Liver (tissue), 9 donors: ENCODE data around the gene TFR2. TPM values are rescaled to one million over a fixed set of nuclear protein-coding genes. Genes with fewer than 3 reads are reported as not detected.

ENCODE experiments used
- DNase-seq: peaks from one replicate; pipeline ENCODE4 v3.0.0-alpha.2; 2017; ENCODE audit warnings: low spot score
- H3K27ac ChIP-seq, 2 donors: one replicate each; pipeline ENCODE4 v1.7.0; 2013; ENCODE audit warnings: inconsistent platforms in 2 of 2, low read length in 2 of 2, control low read depth in 1 of 2, low read depth in 1 of 2, mild to moderate bottlenecking in 1 of 2
- H3K27me3 ChIP-seq, 4 donors: one replicate each; pipeline versions ENCODE4 v1.6.1 to v1.7.0; 2013; ENCODE audit warnings: low read length in 3 of 4, inconsistent platforms in 1 of 4, mild to moderate bottlenecking in 1 of 4, moderate library complexity in 1 of 4; ENCODE audit not compliant: control insufficient read depth in 4 of 4, insufficient read depth in 4 of 4
- H3K36me3 ChIP-seq, 4 donors: one replicate each; pipeline versions ENCODE4 v1.6.1 to v1.7.0; 2013; ENCODE audit warnings: low read length in 3 of 4, mild to moderate bottlenecking in 3 of 4, low read depth in 1 of 4, moderate library complexity in 1 of 4; ENCODE audit not compliant: control insufficient read depth in 4 of 4, insufficient read depth in 3 of 4
- H3K4me1 ChIP-seq, 4 donors: one replicate each; pipeline versions ENCODE4 v1.6.1 to v1.7.0; 2013; ENCODE audit warnings: low read length in 3 of 4, mild to moderate bottlenecking in 3 of 4, moderate library complexity in 1 of 4; ENCODE audit not compliant: control insufficient read depth in 4 of 4, insufficient read depth in 4 of 4
- H3K4me3 ChIP-seq, 3 donors: one replicate each; pipeline versions ENCODE4 v1.6.1 to v1.7.0; 2013; ENCODE audit warnings: low read length in 3 of 3, control low read depth in 1 of 3, low read depth in 1 of 3, mild to moderate bottlenecking in 1 of 3
- H3K9ac ChIP-seq, 2 donors: one replicate each; pipeline ENCODE4 v1.7.0; 2013; ENCODE audit warnings: low read length in 2 of 2, mild to moderate bottlenecking in 2 of 2, moderate library complexity in 2 of 2, control low read depth in 1 of 2, low read depth in 1 of 2
- H3K9me3 ChIP-seq, 4 donors: one replicate each; pipeline versions ENCODE4 v1.6.1 to v1.7.0; 2013; ENCODE audit warnings: low read length in 3 of 4; ENCODE audit not compliant: control insufficient read depth in 4 of 4
- EGR1 ChIP-seq, 2 donors: IDR thresholded peaks; 2 replicates each; pipeline ENCODE4 v1.6.1; 2016 to 2018; ENCODE audit warnings: antibody characterized with exemption in 2 of 2, low read depth in 2 of 2
- FOXA1 ChIP-seq: IDR thresholded peaks from 2 replicates; pipeline ENCODE4 v1.6.1; 2016; ENCODE audit warnings: antibody characterized with exemption
- FOXA2 ChIP-seq: IDR thresholded peaks from 2 replicates; pipeline ENCODE4 v1.6.1; 2016; ENCODE audit warnings: antibody characterized with exemption
- GABPA ChIP-seq, 2 donors: IDR thresholded peaks in 1 of 2; conservative IDR thresholded peaks in 1 of 2; 2 replicates each; pipeline ENCODE4 v1.6.1; 2016; ENCODE audit warnings: antibody characterized with exemption in 2 of 2, mild to moderate bottlenecking in 1 of 2, moderate library complexity in 1 of 2
- HNF4A ChIP-seq, 2 donors: conservative IDR thresholded peaks; 2 replicates each; pipeline ENCODE4 v1.6.1; 2016; ENCODE audit warnings: antibody characterized with exemption in 2 of 2, mild to moderate bottlenecking in 2 of 2
- HNF4G ChIP-seq: IDR thresholded peaks from 2 replicates; pipeline ENCODE4 v1.6.1; 2016; ENCODE audit warnings: antibody characterized with exemption
- JUND ChIP-seq, 2 donors: IDR thresholded peaks; 2 replicates each; pipeline ENCODE4 v1.6.1; 2016; ENCODE audit warnings: antibody characterized with exemption in 2 of 2
- NR2F2 ChIP-seq: IDR thresholded peaks from 2 replicates; pipeline ENCODE4 v1.6.1; 2016; ENCODE audit warnings: antibody characterized with exemption
- RAD21 ChIP-seq, 2 donors: IDR thresholded peaks; 2 replicates each; pipeline ENCODE4 v1.6.1; 2016; ENCODE audit warnings: antibody characterized with exemption in 2 of 2, mild to moderate bottlenecking in 2 of 2
- RXRA ChIP-seq, 2 donors: IDR thresholded peaks; 2 replicates each; pipeline ENCODE4 v1.6.1; 2017 to 2018; ENCODE audit warnings: antibody characterized with exemption in 2 of 2, mild to moderate bottlenecking in 1 of 2
- SP1 ChIP-seq: IDR thresholded peaks from 2 replicates; pipeline ENCODE4 v1.6.1; 2018; ENCODE audit warnings: antibody characterized with exemption, mild to moderate bottlenecking
- TAF1 ChIP-seq: conservative IDR thresholded peaks from 2 replicates; pipeline ENCODE4 v1.6.1; 2016; ENCODE audit warnings: antibody characterized with exemption, mild to moderate bottlenecking
- YY1 ChIP-seq: IDR thresholded peaks from 2 replicates; pipeline ENCODE4 v1.6.1; 2016; ENCODE audit warnings: antibody characterized with exemption, mild to moderate bottlenecking
- WGBS: extraction: QIAGEN DNeasy Blood & Tissue Kit; methylation state at CpG from one replicate; pipeline ENCODE4 v1.1.7; 2013; 5-methylcytosine and 5-hydroxymethylcytosine counted together
- polyA plus RNA-seq, 2 donors: library from polyadenylated mRNA; stranded (reverse) in 1 of 2; unstranded in 1 of 2; fragments of 200-250 nt in 1 of 2; fragments of >200 nt in 1 of 2; fragmentation: Nextera tagmentation in 1 of 2; extraction: Ambion mirVana in 1 of 2; gene quantifications; one replicate each; pipeline versions ENCODE4 v1.2.1 to v1.2.3, GENCODE V29; 2013 to 2015
- total RNA-seq, 2 donors: library from RNA; depleted of rRNA; stranded (reverse); fragments of >200 nt; gene quantifications; one replicate each; pipeline ENCODE4 v1.2.3, GENCODE V29; 2014
- TF ChIP-seq, protein P1 (sequence below): IDR thresholded peaks from 2 replicates; pipeline ENCODE4 v1.6.1; 2016; ENCODE audit warnings: antibody characterized with exemption
- TF ChIP-seq, protein P2 (sequence below): IDR thresholded peaks from 2 replicates; pipeline ENCODE4 v1.6.1; 2016; ENCODE audit warnings: antibody characterized with exemption
- TF ChIP-seq, protein P3 (sequence below): IDR thresholded peaks from 2 replicates; pipeline ENCODE4 v1.6.1; 2016; ENCODE audit warnings: antibody characterized with exemption
- TF ChIP-seq, protein P4 (sequence below): IDR thresholded peaks from 2 replicates; pipeline ENCODE4 v1.6.1; 2016; ENCODE audit warnings: antibody characterized with exemption, mild to moderate bottlenecking
- TF ChIP-seq, protein P5 (sequence below): fragments of 150-350 bp; IDR thresholded peaks from 2 replicates; pipeline ENCODE4 v1.5.1; 2017; ENCODE audit warnings: improper control_type of control experiment, low read depth, low read length; ENCODE audit not compliant: missing input control
- donor health status: healthy.
- donor health status: healthy.
- donor health status: healthy.
- donor health status: healthy.
- donor health status: healthy.

Gene TFR2
- total and polyA plus RNA-seq, 4 donors, result 276 to 663 (median 356) TPM

DNA sequence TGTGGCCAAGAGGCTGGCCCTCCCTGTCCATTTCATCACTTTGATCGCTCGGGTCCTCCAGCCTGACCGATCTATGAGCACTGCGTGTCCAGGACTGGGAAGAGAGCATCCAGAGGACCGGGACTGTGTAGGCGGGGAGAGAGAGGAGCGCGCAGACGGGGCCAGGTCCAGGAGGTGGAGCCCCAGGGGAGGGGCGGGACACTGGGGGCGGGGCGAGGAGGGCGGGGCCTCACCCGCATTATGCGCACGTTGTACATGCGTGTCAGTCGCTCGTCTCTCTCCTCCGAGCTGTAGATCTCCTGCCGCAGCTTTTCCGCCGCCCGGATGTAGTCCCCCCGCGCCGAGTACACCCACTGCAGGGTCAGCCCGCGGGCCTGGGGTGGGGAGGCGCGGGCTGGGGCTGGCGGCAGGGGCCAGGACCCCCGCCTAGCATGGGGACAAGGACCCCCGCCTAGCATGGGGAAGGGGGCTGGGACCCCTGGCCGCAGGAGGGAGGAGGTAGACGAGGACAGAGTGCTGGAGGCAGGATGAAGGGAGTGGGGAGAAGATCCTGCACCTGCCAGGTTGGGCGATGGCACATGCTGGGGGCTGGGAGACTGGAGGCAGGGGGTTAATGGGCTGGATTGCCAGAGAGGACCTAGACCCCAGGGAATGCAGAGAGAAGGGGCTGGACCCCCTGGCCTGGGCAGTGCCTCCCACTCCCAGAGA is 14.7 kb downstream of the TFR2 start:
- Histone ChIP-seq H3K4me1 (peaks cover 2 to 48% (median 37%) of the 10 kb centered on the region in 4 donors), H3K9ac (peak overlapping the region in 1 of 2 donors; percentile 21), H3K9me3 (no peaks in the 10 kb centered on the region), H3K27ac (peak overlapping the region; percentile 85 to 90), H3K36me3 (peaks cover 11 to 33% (median 22%) of the 10 kb centered on the region in 4 donors), H3K27me3 (no peaks in the 10 kb centered on the region), H3K4me3 (no peak overlapping the region)
- peak; percentile 94 for DNase-seq
- WGBS, result 16% methylated on average over 37 of the region's 37 CpGs
- TF ChIP-seq JUND (IDR thresholded peaks at IDR 0.05), result no peak
- peak; percentile 22 to 32 for TF ChIP-seq RAD21 (IDR thresholded peaks at IDR 0.05)
- no peak for TF ChIP-seq FOXA1
- TF ChIP-seq, protein P1, sequence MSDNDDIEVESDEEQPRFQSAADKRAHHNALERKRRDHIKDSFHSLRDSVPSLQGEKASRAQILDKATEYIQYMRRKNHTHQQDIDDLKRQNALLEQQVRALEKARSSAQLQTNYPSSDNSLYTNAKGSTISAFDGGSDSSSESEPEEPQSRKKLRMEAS, result no peak
- TF ChIP-seq YY1, result no peak
- peak in 1 of 2 donors; percentile 63 for TF ChIP-seq HNF4A (conservative IDR thresholded peaks at IDR 0.05)
- TF ChIP-seq HNF4G, result no peak
- peak; percentile 25 for TF ChIP-seq SP1
- no peak for TF ChIP-seq NR2F2
- TF ChIP-seq TAF1, result no peak
- peak in 1 of 2 donors; percentile 31 for TF ChIP-seq RXRA (IDR thresholded peaks at IDR 0.05)
- no peak for TF ChIP-seq GABPA (IDR thresholded peaks at IDR 0.05 in 1 of 2, conservative IDR thresholded peaks at IDR 0.05 in 1 of 2)
- TF ChIP-seq, protein P2, sequence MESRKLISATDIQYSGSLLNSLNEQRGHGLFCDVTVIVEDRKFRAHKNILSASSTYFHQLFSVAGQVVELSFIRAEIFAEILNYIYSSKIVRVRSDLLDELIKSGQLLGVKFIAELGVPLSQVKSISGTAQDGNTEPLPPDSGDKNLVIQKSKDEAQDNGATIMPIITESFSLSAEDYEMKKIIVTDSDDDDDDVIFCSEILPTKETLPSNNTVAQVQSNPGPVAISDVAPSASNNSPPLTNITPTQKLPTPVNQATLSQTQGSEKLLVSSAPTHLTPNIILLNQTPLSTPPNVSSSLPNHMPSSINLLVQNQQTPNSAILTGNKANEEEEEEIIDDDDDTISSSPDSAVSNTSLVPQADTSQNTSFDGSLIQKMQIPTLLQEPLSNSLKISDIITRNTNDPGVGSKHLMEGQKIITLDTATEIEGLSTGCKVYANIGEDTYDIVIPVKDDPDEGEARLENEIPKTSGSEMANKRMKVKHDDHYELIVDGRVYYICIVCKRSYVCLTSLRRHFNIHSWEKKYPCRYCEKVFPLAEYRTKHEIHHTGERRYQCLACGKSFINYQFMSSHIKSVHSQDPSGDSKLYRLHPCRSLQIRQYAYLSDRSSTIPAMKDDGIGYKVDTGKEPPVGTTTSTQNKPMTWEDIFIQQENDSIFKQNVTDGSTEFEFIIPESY, result no peak
- TF ChIP-seq, protein P3, sequence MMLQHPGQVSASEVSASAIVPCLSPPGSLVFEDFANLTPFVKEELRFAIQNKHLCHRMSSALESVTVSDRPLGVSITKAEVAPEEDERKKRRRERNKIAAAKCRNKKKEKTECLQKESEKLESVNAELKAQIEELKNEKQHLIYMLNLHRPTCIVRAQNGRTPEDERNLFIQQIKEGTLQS, result no peak
- TF ChIP-seq, protein P4, sequence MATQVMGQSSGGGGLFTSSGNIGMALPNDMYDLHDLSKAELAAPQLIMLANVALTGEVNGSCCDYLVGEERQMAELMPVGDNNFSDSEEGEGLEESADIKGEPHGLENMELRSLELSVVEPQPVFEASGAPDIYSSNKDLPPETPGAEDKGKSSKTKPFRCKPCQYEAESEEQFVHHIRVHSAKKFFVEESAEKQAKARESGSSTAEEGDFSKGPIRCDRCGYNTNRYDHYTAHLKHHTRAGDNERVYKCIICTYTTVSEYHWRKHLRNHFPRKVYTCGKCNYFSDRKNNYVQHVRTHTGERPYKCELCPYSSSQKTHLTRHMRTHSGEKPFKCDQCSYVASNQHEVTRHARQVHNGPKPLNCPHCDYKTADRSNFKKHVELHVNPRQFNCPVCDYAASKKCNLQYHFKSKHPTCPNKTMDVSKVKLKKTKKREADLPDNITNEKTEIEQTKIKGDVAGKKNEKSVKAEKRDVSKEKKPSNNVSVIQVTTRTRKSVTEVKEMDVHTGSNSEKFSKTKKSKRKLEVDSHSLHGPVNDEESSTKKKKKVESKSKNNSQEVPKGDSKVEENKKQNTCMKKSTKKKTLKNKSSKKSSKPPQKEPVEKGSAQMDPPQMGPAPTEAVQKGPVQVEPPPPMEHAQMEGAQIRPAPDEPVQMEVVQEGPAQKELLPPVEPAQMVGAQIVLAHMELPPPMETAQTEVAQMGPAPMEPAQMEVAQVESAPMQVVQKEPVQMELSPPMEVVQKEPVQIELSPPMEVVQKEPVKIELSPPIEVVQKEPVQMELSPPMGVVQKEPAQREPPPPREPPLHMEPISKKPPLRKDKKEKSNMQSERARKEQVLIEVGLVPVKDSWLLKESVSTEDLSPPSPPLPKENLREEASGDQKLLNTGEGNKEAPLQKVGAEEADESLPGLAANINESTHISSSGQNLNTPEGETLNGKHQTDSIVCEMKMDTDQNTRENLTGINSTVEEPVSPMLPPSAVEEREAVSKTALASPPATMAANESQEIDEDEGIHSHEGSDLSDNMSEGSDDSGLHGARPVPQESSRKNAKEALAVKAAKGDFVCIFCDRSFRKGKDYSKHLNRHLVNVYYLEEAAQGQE, result peak; percentile 64
- TF ChIP-seq, protein P5, sequence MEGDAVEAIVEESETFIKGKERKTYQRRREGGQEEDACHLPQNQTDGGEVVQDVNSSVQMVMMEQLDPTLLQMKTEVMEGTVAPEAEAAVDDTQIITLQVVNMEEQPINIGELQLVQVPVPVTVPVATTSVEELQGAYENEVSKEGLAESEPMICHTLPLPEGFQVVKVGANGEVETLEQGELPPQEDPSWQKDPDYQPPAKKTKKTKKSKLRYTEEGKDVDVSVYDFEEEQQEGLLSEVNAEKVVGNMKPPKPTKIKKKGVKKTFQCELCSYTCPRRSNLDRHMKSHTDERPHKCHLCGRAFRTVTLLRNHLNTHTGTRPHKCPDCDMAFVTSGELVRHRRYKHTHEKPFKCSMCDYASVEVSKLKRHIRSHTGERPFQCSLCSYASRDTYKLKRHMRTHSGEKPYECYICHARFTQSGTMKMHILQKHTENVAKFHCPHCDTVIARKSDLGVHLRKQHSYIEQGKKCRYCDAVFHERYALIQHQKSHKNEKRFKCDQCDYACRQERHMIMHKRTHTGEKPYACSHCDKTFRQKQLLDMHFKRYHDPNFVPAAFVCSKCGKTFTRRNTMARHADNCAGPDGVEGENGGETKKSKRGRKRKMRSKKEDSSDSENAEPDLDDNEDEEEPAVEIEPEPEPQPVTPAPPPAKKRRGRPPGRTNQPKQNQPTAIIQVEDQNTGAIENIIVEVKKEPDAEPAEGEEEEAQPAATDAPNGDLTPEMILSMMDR, result no peak
- no peak for TF ChIP-seq FOXA2
- TF ChIP-seq EGR1 (IDR thresholded peaks at IDR 0.05; ENCODE audit: low read depth in 2 of 2), result no peak
